Caco-2 (cell line): Measurements from ENCODE around the gene KIF6. TPM values are rescaled to one million over a fixed set of nuclear protein-coding genes. Genes with fewer than 3 reads are reported as not detected.

ENCODE experiments used
- BruUV-seq: library from RNA; stranded (reverse); fragments of 400-500 nt; replicated peaks from 2 replicates; lab custom pipeline; 2021; lab: Mats Ljungman, UMichigan
- CTCF ChIA-PET: fragments of 300-600 bp; sonication (Branson Sonifier 250); formaldehyde crosslinking; loops from one replicate; lab custom pipeline; 2022; ENCODE audit warnings: antibody characterized with exemption; lab: Charles Lee
- POLR2A ChIA-PET: fragments of 300-600 bp; sonication (Branson Sonifier 250); formaldehyde crosslinking; loops from one replicate; lab custom pipeline; 2022; ENCODE audit warnings: antibody characterized with exemption; lab: Charles Lee
- DNase-seq, 2 experiments: peaks; one replicate each; pipeline versions ENCODE4 v3.0.0 to v3.0.0-alpha.2; 2020 to 2022
- H3K27me3 ChIP-seq: replicated peaks from 2 replicates; pipeline ENCODE4 v1.6.0; 2011; ENCODE audit warnings: low read length; ENCODE audit not compliant: control insufficient read depth, insufficient read depth
- H3K36me3 ChIP-seq: 2 replicates; pipeline ENCODE4 v1.5.1; 2011; ENCODE audit warnings: low read length; ENCODE audit not compliant: control insufficient read depth, insufficient read depth
- H3K4me1 ChIP-seq: fragments of 250-450 bp; sonication (Bioruptor Pico); 2 replicates; pipeline ENCODE4 v1.5.1; 2020; ENCODE audit warnings: mild to moderate bottlenecking
- H3K4me3 ChIP-seq: 2 replicates; pipeline ENCODE4 v1.5.1; 2011; ENCODE audit warnings: low read depth, mild to moderate bottlenecking, control low read depth, low read length
- H3K9me3 ChIP-seq: fragments of 250-450 bp; sonication (Bioruptor Pico); 2 replicates; pipeline ENCODE4 v1.5.1; 2020; ENCODE audit warnings: mild to moderate bottlenecking, moderate library complexity
- H3K27ac Mint-ChIP-seq: one replicate; pipeline ENCODE4 v1.8.0; 2022; ENCODE audit warnings: mixed read lengths; ENCODE audit not compliant: unreplicated experiment
- H3K27me3 Mint-ChIP-seq: one replicate; pipeline ENCODE4 v1.8.0; 2022; ENCODE audit warnings: mixed read lengths; ENCODE audit not compliant: insufficient read depth, unreplicated experiment
- H3K36me3 Mint-ChIP-seq: one replicate; pipeline ENCODE4 v1.8.0; 2022; ENCODE audit warnings: mild to moderate bottlenecking, mixed read lengths; ENCODE audit not compliant: insufficient read depth, unreplicated experiment
- H3K4me1 Mint-ChIP-seq: one replicate; pipeline ENCODE4 v1.8.0; 2022; ENCODE audit warnings: low read depth, mixed read lengths; ENCODE audit not compliant: unreplicated experiment
- H3K4me3 Mint-ChIP-seq: one replicate; pipeline ENCODE4 v1.8.0; 2022; ENCODE audit warnings: mild to moderate bottlenecking, moderate library complexity, mixed read lengths; ENCODE audit not compliant: unreplicated experiment
- H3K9me3 Mint-ChIP-seq: one replicate; pipeline ENCODE4 v1.8.0; 2022; ENCODE audit warnings: mixed read lengths; ENCODE audit not compliant: unreplicated experiment
- CTCF ChIP-seq, 2 experiments: fragments of 200-600 bp in 1 of 2; IDR thresholded peaks; 1 replicate in 1 of 2; 2 replicates in 1 of 2; pipeline versions ENCODE4 v1.5.1 to v1.8.0; 2011 to 2022; ENCODE audit warnings: antibody characterized with exemption in 1 of 2, control low read depth in 1 of 2, inconsistent platforms in 1 of 2, low read depth in 1 of 2, low read length in 1 of 2, mild to moderate bottlenecking in 1 of 2, moderate library complexity in 1 of 2; ENCODE audit not compliant: insufficient read depth in 1 of 2, severe bottlenecking in 1 of 2, unreplicated experiment in 1 of 2
- intact Hi-C: fragments of 100-400 bp; cut with micrococcal nuclease; formaldehyde crosslinking; loops from one replicate; pipeline ENCODE4 v1.10.0; 2022; ENCODE audit not compliant: unreplicated experiment
- total RNA-seq: library from RNA; stranded (reverse); gene quantifications from 2 replicates; pipeline ENCODE4 v1.2.3, GENCODE V29; 2022

KIF6 gene
- total RNA-seq, 1 experiment from 2014 or later: not detected

- CTCF ChIA-PET: no interaction called here
- no peak overlapping the region for H3K4me3 ChIP-seq
- no peaks in the 10 kb centered on the region for H3K27me3 ChIP-seq
- Mint-ChIP-seq H3K4me1 (no peaks in the 10 kb centered on the region), H3K4me3 (no peak overlapping the region), H3K9me3 (no peaks in the 10 kb centered on the region), H3K27me3 (peaks cover 10% of the 10 kb centered on the region), H3K27ac (no peak overlapping the region), H3K36me3 (no peaks in the 10 kb centered on the region)
- no peak for DNase-seq
- H3K9me3 ChIP-seq: no peaks in the 10 kb centered on the region
- intact Hi-C loops: no loop called here
- no peaks in the 10 kb centered on the region for H3K4me1 ChIP-seq
- TF ChIP-seq CTCF (IDR thresholded peaks at IDR 0.05; ENCODE audit: insufficient read depth in 1 of 2, low read depth in 1 of 2, low read length in 1 of 2, severe bottlenecking in 1 of 2, unreplicated experiment in 1 of 2): no peak
- BruUV-seq: no TSS peak
- no peaks in the 10 kb centered on the region for H3K36me3 ChIP-seq
- POLR2A ChIA-PET: no interaction called here
These were observed 71.6 kb downstream of the KIF6 start for GRCh38 chr6:39653612-39654011.

DNA sequence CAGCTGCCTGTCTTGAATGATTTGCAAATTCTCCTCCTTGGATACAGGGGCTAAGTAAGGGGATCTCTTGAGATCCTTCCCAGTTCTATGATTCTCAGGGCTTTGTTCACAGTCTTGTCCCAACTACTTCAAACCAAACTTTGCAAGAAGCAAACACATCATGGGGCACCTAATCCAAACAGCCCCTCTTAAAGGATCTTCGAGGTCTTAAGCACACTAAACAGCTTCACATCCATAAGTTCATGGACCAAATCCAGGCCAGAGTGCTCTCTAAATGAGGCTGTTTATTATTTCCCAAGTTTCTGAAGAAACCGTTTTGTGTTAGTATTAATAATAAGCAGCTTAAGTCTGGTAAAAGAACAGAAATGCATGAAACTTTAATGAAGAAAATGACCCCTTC lies 75.2 kb downstream of the KIF6 start:
- ChIA-PET CTCF (no interaction called here), POLR2A (no interaction called here)
- H3K4me1 ChIP-seq: no peaks in the 10 kb centered on the region
- Mint-ChIP-seq H3K27me3 (peaks cover 6% of the 10 kb centered on the region), H3K4me3 (no peak overlapping the region), H3K36me3 (no peaks in the 10 kb centered on the region), H3K9me3 (no peaks in the 10 kb centered on the region), H3K4me1 (no peaks in the 10 kb centered on the region), H3K27ac (no peak overlapping the region)
- TF ChIP-seq CTCF (IDR thresholded peaks at IDR 0.05; ENCODE audit: insufficient read depth in 1 of 2, low read depth in 1 of 2, low read length in 1 of 2, severe bottlenecking in 1 of 2, unreplicated experiment in 1 of 2): no peak
- H3K27me3 ChIP-seq: no peaks in the 10 kb centered on the region
- intact Hi-C loops: no loop called here
- H3K9me3 ChIP-seq: no peaks in the 10 kb centered on the region
- no TSS peak for BruUV-seq
- no peak overlapping the region for H3K4me3 ChIP-seq
- DNase-seq: no peak
- no peaks in the 10 kb centered on the region for H3K36me3 ChIP-seq

GRCh38 chr6:39646751-39647420 lies 78.3 kb downstream of the KIF6 start:
- no TSS peak for BruUV-seq
- Mint-ChIP-seq H3K9me3 (no peaks in the 10 kb centered on the region), H3K4me1 (no peaks in the 10 kb centered on the region), H3K27me3 (peaks cover 5% of the 10 kb centered on the region), H3K36me3 (no peaks in the 10 kb centered on the region), H3K4me3 (no peak overlapping the region), H3K27ac (no peak overlapping the region)
- DNase-seq: no peak
- Histone ChIP-seq H3K36me3 (no peaks in the 10 kb centered on the region), H3K27me3 (no peaks in the 10 kb centered on the region), H3K4me3 (no peak overlapping the region), H3K4me1 (no peaks in the 10 kb centered on the region), H3K9me3 (no peaks in the 10 kb centered on the region)
- ChIA-PET CTCF (no interaction called here), POLR2A (no interaction called here)
- no peak for TF ChIP-seq CTCF (IDR thresholded peaks at IDR 0.05; ENCODE audit: insufficient read depth in 1 of 2, low read depth in 1 of 2, low read length in 1 of 2, severe bottlenecking in 1 of 2, unreplicated experiment in 1 of 2)
- intact Hi-C loops: no loop called here
